Chondrocyte (in vitro differentiated cells): ENCODE data around the gene TNFSF4. TPM values are rescaled to one million over a fixed set of nuclear protein-coding genes. Genes with fewer than 3 reads are reported as not detected.
"Not testable (repeated sequence)": the region's sequence is repeated elsewhere in the genome, so short reads cannot be mapped to it uniquely, and the experiment has no call there.

Experiments
- DNase-seq: peaks from one replicate; pipeline ENCODE4 v3.0.0; 2021; ENCODE audit warnings: mixed read lengths, low spot score
- H3K27ac Mint-ChIP-seq: one replicate; pipeline ENCODE4 v1.8.0; 2021; ENCODE audit warnings: mild to moderate bottlenecking, moderate library complexity, mixed read lengths; ENCODE audit not compliant: unreplicated experiment
- H3K27me3 Mint-ChIP-seq: 2 replicates; pipeline ENCODE4 v1.8.0; 2021; ENCODE audit warnings: low read depth, mixed read lengths
- H3K36me3 Mint-ChIP-seq: 2 replicates; pipeline ENCODE4 v1.8.0; 2021; ENCODE audit warnings: low read depth, mixed read lengths
- H3K4me1 Mint-ChIP-seq: 2 replicates; pipeline ENCODE4 v1.8.0; 2021; ENCODE audit warnings: low read depth, mild to moderate bottlenecking, mixed read lengths
- H3K4me3 Mint-ChIP-seq: one replicate; pipeline ENCODE4 v1.8.0; 2021; ENCODE audit warnings: mild to moderate bottlenecking, moderate library complexity, mixed read lengths; ENCODE audit not compliant: unreplicated experiment
- H3K9me3 Mint-ChIP-seq: 2 replicates; pipeline ENCODE4 v1.8.0; 2021; ENCODE audit warnings: low read depth, mixed read lengths
- CTCF ChIP-seq: fragments of 200-600 bp; sonication (generic); IDR thresholded peaks from 2 replicates; pipeline ENCODE4 v1.5.0; 2021; ENCODE audit warnings: antibody characterized with exemption, mild to moderate bottlenecking, moderate library complexity
- total RNA-seq: library from RNA; stranded (reverse); gene quantifications from 3 replicates; pipeline ENCODE4 v1.2.1, GENCODE V29; 2021

The TNFSF4 gene
- total RNA-seq, 1 donor from 2014 or later = 0.77 TPM

DNA sequence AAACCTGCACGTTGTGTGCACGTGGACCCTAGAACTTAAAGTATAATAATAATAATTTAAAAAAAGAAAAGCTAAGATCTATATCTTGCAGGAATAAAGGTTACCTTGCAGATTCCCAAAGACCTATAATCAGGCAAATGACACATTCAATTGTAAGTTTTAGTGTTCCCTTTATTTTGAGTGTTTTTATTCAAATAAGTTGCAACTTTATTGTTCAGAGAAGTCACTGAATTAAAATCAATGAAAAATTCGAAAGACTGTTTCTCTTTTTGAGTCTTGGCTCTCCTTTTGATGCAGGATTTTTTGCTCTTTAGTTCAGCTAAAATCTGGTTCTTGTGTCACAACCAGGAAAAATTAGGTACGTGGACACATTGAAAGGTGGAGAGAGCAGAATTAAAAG is 27.8 kb upstream of the TNFSF4 start:
- Mint-ChIP-seq H3K36me3 (peaks cover 14% of the 10 kb centered on the region), H3K4me1 (no peaks in the 10 kb centered on the region), H3K4me3 (no peak overlapping the region), H3K9me3 (peaks cover 30% of the 10 kb centered on the region), H3K27ac (no peak overlapping the region), H3K27me3 (no peaks in the 10 kb centered on the region)
- no peak for TF ChIP-seq CTCF
- no peak for DNase-seq

- H3K27me3 Mint-ChIP-seq, H3K4me1 Mint-ChIP-seq, H3K4me3 Mint-ChIP-seq, DNase-seq, H3K27ac Mint-ChIP-seq: not testable (repeated sequence)
- H3K36me3 Mint-ChIP-seq = peaks cover 14% of the 10 kb centered on the region
- H3K9me3 Mint-ChIP-seq = peaks cover 33% of the 10 kb centered on the region
Measured at GRCh38 chr1:173234434-173234833, 27.3 kb upstream of the TNFSF4 start.

GRCh38 chr1:173229031-173229430 is 21.9 kb upstream of the TNFSF4 start:
- not testable (repeated sequence) for H3K27me3 Mint-ChIP-seq, H3K36me3 Mint-ChIP-seq, H3K4me3 Mint-ChIP-seq, H3K4me1 Mint-ChIP-seq, H3K27ac Mint-ChIP-seq, DNase-seq
- H3K9me3 Mint-ChIP-seq = peaks cover 27% of the 10 kb centered on the region

- Mint-ChIP-seq H3K4me1 (no peaks in the 10 kb centered on the region), H3K27ac (no peak overlapping the region), H3K9me3 (peaks cover 14% of the 10 kb centered on the region), H3K27me3 (no peaks in the 10 kb centered on the region), H3K4me3 (no peak overlapping the region), H3K36me3 (peaks cover under 1% of the 10 kb centered on the region)
- DNase-seq = no peak
- no peak for TF ChIP-seq CTCF
Measured at GRCh38 chr1:173224949-173225348, 17.8 kb upstream of the TNFSF4 start.

- Mint-ChIP-seq H3K9me3 (peaks cover 10% of the 10 kb centered on the region), H3K27ac (no peak overlapping the region), H3K4me3 (no peak overlapping the region), H3K36me3 (no peaks in the 10 kb centered on the region), H3K27me3 (no peaks in the 10 kb centered on the region), H3K4me1 (no peaks in the 10 kb centered on the region)
- no peak for TF ChIP-seq CTCF
- no peak for DNase-seq
Measured at GRCh38 chr1:173224280-173224892, 17.3 kb upstream of the TNFSF4 start.

- Mint-ChIP-seq H3K4me1 (no peaks in the 10 kb centered on the region), H3K27ac (no peak overlapping the region), H3K9me3 (no peaks in the 10 kb centered on the region), H3K27me3 (no peaks in the 10 kb centered on the region), H3K4me3 (no peak overlapping the region), H3K36me3 (no peaks in the 10 kb centered on the region)
- no peak for TF ChIP-seq CTCF
- DNase-seq = no peak
Measured at GRCh38 chr1:173223031-173223380, 15.9 kb upstream of the TNFSF4 start.
